ENCODE measurements around the gene WDR89.
A peak's percentile ranks its signal among the peaks of the same experiment; 100 is the strongest.

GRCh38 chr14:63632932-63633514 is 8.6 kb downstream of the WDR89 start:
- TF ChIP-seq POLR2A (IDR thresholded peaks at IDR 0.05): no peak
- TF ChIP-seq, protein P1, sequence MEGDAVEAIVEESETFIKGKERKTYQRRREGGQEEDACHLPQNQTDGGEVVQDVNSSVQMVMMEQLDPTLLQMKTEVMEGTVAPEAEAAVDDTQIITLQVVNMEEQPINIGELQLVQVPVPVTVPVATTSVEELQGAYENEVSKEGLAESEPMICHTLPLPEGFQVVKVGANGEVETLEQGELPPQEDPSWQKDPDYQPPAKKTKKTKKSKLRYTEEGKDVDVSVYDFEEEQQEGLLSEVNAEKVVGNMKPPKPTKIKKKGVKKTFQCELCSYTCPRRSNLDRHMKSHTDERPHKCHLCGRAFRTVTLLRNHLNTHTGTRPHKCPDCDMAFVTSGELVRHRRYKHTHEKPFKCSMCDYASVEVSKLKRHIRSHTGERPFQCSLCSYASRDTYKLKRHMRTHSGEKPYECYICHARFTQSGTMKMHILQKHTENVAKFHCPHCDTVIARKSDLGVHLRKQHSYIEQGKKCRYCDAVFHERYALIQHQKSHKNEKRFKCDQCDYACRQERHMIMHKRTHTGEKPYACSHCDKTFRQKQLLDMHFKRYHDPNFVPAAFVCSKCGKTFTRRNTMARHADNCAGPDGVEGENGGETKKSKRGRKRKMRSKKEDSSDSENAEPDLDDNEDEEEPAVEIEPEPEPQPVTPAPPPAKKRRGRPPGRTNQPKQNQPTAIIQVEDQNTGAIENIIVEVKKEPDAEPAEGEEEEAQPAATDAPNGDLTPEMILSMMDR (IDR thresholded peaks at IDR 0.05 in 8 of 11, conservative IDR thresholded peaks at IDR 0.05 in 3 of 11): peak in 10 of 11 experiments; percentile 31 to 73 (median 56)
- no peak for TF ChIP-seq POLR2AphosphoS5 (IDR thresholded peaks at IDR 0.05)

All from spleen (tissue), 7 donors.